Measurements from ENCODE around the gene PP2D1.

The PP2D1 gene

DNA sequence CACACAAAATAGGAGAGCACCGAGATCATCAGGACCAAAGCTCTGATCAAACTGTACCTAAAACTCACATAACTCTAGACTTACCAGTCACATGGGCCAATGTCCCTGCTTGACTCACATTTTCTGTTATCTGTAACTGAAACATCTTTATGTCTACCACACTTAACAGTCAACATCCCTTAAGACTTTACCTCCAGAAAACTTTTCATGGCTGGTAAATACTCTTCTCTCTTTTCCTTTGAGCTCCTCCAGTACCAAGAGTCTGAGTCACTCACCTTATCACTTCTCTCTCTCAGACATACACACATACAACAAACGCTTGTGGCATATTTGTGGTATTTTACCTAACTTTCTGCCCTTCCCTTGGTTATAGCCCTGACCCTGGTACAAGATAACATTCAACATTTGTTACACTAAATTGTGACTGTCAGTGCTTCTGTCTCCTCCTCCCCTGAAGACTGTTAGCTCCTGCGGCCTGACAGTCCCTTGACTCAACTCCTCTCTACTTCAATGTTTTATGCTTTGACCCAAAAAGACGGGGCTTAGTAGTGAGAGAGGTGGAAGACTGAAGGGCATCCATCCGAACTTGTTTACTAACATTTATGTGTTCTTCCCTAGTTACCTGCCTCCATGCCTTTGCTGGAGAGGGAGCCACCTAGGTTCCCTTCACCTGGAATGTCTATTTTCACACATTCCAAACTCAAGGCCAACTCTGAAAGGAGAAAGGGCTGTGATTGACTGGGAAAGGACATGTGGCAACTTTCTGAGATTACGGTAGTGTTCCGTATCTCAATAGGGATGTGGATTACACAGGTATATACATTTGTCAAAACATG is 74.4 kb downstream of the PP2D1 start:
- no peaks in the 10 kb centered on the region for H3K36me3 ChIP-seq (ENCODE audit: insufficient read depth, low read length)
- H3K27ac ChIP-seq (ENCODE audit: low read depth, low read length): no peak overlapping the region
- H3K4me1 ChIP-seq (ENCODE audit: insufficient read depth, low read length): no peaks in the 10 kb centered on the region
- H3K4me3 ChIP-seq (ENCODE audit: low read depth in 1 of 2, low read length in 2 of 2): no peak overlapping the region
- H3K27me3 ChIP-seq (ENCODE audit: control insufficient read depth in 1 of 2, insufficient read depth in 2 of 2, low read length in 2 of 2): no peaks in the 10 kb centered on the region
- no peak overlapping the region for H3K9ac ChIP-seq (ENCODE audit: low read length)
- no peaks in the 10 kb centered on the region for H3K9me3 ChIP-seq (ENCODE audit: low read length)
